K562 (cell line): ENCODE measurements around the gene FKRP. TPM values are rescaled to one million over a fixed set of nuclear protein-coding genes. Genes with fewer than 3 reads are reported as not detected.

Experiments used
- ATAC-seq: fragments of 200-7000 bp; cut with Tn5 transposase; 3 replicates; pipeline ENCODE4 v1.9.1; 2020; ENCODE audit warnings: moderate library complexity
- BruUV-seq: library from RNA; stranded (reverse); fragments of 400-500 nt; replicated peaks from 2 replicates; lab custom pipeline; 2021; lab: Mats Ljungman, UMichigan
- CTCF ChIA-PET: fragments of 300-600 bp; formaldehyde crosslinking; extraction: SDS; loops from one replicate; lab custom pipeline; 2021; ENCODE audit warnings: low intra/inter-chr PET ratio; lab: Yijun Ruan, JAX
- POLR2A ChIA-PET: fragments of 300-600, 350-650 bp; sonication (Branson Sonifier 250); formaldehyde crosslinking; extraction: SDS; loops from one replicate; lab custom pipeline; 2021; ENCODE audit warnings: antibody characterized with exemption, inconsistent platforms; lab: Yijun Ruan, JAX
- DNase-seq, 4 experiments: peaks; one replicate each; pipeline versions ENCODE4 v3.0.0 to v3.0.0-alpha.2; 2011 to 2018; ENCODE audit warnings: low spot score in 3 of 4, mixed read lengths in 3 of 4; ENCODE audit errors: extremely low read depth in 1 of 4
- FAIRE-seq: peaks from 2 replicates; lab custom pipeline; 2011; peaks lifted over from hg19 to GRCh38; lab: Jason Lieb, UNC
- H2AFZ ChIP-seq: 2 replicates; pipeline ENCODE4 v1.6.0; 2011; ENCODE audit warnings: low read depth, low read length, control low read depth, inconsistent platforms
- H3K27ac ChIP-seq: fragments of 200-600 bp; 3 replicates; pipeline ENCODE4 v1.8.0; 2011; ENCODE audit warnings: low read depth, mild to moderate bottlenecking, control low read depth, inconsistent platforms, low read length, moderate library complexity, mixed read lengths; ENCODE audit errors: extremely low read depth
- H3K27me3 ChIP-seq, 2 experiments: fragments of 300-600 bp in 1 of 2; 2 replicates in 1 of 2; 3 replicates in 1 of 2; pipeline versions ENCODE4 v1.6.0 to v1.8.0; 2011; ENCODE audit warnings: inconsistent platforms in 2 of 2, low read length in 2 of 2, mild to moderate bottlenecking in 1 of 2, mixed read lengths in 1 of 2, moderate library complexity in 1 of 2; ENCODE audit not compliant: control insufficient read depth in 2 of 2, insufficient read depth in 2 of 2
- H3K36me3 ChIP-seq: fragments of 300-600 bp; 3 replicates; pipeline ENCODE4 v1.8.0; 2011; ENCODE audit warnings: mild to moderate bottlenecking, low read length, inconsistent platforms; ENCODE audit not compliant: control insufficient read depth, insufficient read depth
- H3K4me1 ChIP-seq, 2 experiments: fragments of 200-600 bp in 1 of 2; replicated peaks in 1 of 2; 2 replicates in 1 of 2; 3 replicates in 1 of 2; pipeline versions ENCODE4 v1.5.1 to v1.8.0; 2011; ENCODE audit warnings: inconsistent platforms in 2 of 2, low read length in 2 of 2, mild to moderate bottlenecking in 1 of 2, mixed read lengths in 1 of 2, moderate library complexity in 1 of 2; ENCODE audit not compliant: control insufficient read depth in 2 of 2, insufficient read depth in 2 of 2
- H3K4me2 ChIP-seq: 2 replicates; pipeline ENCODE4 v1.6.1; 2011; ENCODE audit warnings: low read length, control low read depth, inconsistent platforms, mixed read lengths; ENCODE audit not compliant: insufficient read depth
- H3K4me3 ChIP-seq: fragments of 200-600 bp; sonication (generic), shearing (Covaris generic); 2 replicates; pipeline ENCODE4 v1.5.1; 2016; ENCODE audit warnings: control low read depth, inconsistent platforms
- H3K79me2 ChIP-seq: fragments of 200-600 bp; 3 replicates; pipeline ENCODE4 v1.8.0; 2011; ENCODE audit warnings: low read length, inconsistent platforms; ENCODE audit not compliant: control insufficient read depth, insufficient read depth
- H3K9ac ChIP-seq, 2 experiments: 2 replicates each; pipeline versions ENCODE4 v1.6.0 to v1.6.1; 2011; ENCODE audit warnings: low read depth in 2 of 2, low read length in 2 of 2, control low read depth in 1 of 2, inconsistent platforms in 1 of 2, mild to moderate bottlenecking in 1 of 2, mixed read lengths in 1 of 2; ENCODE audit not compliant: insufficient read depth in 1 of 2
- H3K9me1 ChIP-seq: one replicate; pipeline ENCODE4 v1.6.0; 2011; ENCODE audit warnings: inconsistent platforms, mild to moderate bottlenecking, low read length, moderate library complexity; ENCODE audit not compliant: control insufficient read depth, insufficient read depth
- H3K9me3 ChIP-seq: replicated peaks from 2 replicates; pipeline ENCODE4 v1.5.1; 2011; ENCODE audit warnings: low read depth, low read length, inconsistent platforms; ENCODE audit not compliant: control insufficient read depth, insufficient read depth
- H4K20me1 ChIP-seq: replicated peaks from 2 replicates; pipeline ENCODE4 v1.6.1; 2011; ENCODE audit warnings: low read length, inconsistent platforms, mixed read lengths; ENCODE audit not compliant: control insufficient read depth, insufficient read depth
- CBX2 ChIP-seq: fragments of 200-600 bp; sonication (generic); IDR thresholded peaks from one replicate; pipeline ENCODE4 v1.6.1; 2012; ENCODE audit warnings: mild to moderate bottlenecking, low read length, inconsistent platforms; ENCODE audit not compliant: insufficient read depth, poor library complexity, severe bottlenecking
- FUS ChIP-seq: fragments of 200-400 bp; formaldehyde crosslinking; optimal IDR thresholded peaks from 2 replicates; pipeline ENCODE3; 2017; ENCODE audit warnings: low read depth, low read length
- GABPB1 ChIP-seq: sonication (generic); formaldehyde crosslinking; IDR thresholded peaks from 2 replicates; pipeline ENCODE4 v1.8.0; 2022; ENCODE audit warnings: mild to moderate bottlenecking, missing genetic modification reagents
- PHB ChIP-seq: fragments of 250-450 bp; sonication (Bioruptor Pico); IDR thresholded peaks from 2 replicates; pipeline ENCODE4 v1.5.0; 2021
- PKNOX1 ChIP-seq: fragments of 450-650 bp; IDR thresholded peaks from 2 replicates; pipeline ENCODE4 v1.6.1; 2016
- PRDM10 ChIP-seq: fragments of 450-650 bp; IDR thresholded peaks from 2 replicates; pipeline ENCODE4 v1.6.1; 2018; ENCODE audit not compliant: partially characterized antibody
- SMARCB1 ChIP-seq: IDR thresholded peaks from 2 replicates; pipeline ENCODE4 v1.6.1; 2011; ENCODE audit warnings: improper control_type of control experiment, low read depth; ENCODE audit not compliant: insufficient read length
- ZNF121 ChIP-seq: sonication (generic); formaldehyde crosslinking; conservative IDR thresholded peaks from 2 replicates; pipeline ENCODE4 v1.8.0; 2022; ENCODE audit warnings: missing genetic modification reagents
- ZNF23 ChIP-seq: fragments of 250-450 bp; sonication (Bioruptor Pico); IDR thresholded peaks from 2 replicates; pipeline ENCODE4 v1.4.0; 2020; ENCODE audit warnings: mild to moderate bottlenecking
- ZNF518B ChIP-seq: fragments of 250-450 bp; sonication (Bioruptor Pico); IDR thresholded peaks from 2 replicates; pipeline ENCODE4 v1.5.0; 2021; ENCODE audit warnings: mild to moderate bottlenecking, moderate library complexity
- WGBS: fragments of 100-300 bp; shearing (Covaris generic); methylation state at CpG from one replicate; pipeline ENCODE4 v1.1.6; 2016; ENCODE audit warnings: low coverage, mixed read lengths; ENCODE audit not compliant: insufficient coverage; ENCODE audit errors: missing lambda C conversion rate; 5-methylcytosine and 5-hydroxymethylcytosine counted together
- in situ Hi-C: fragments of 300-500 bp; cut with MboI; formaldehyde crosslinking; loops from 4 replicates; pipeline ENCODE4 v1.15.0; 2018; ENCODE audit warnings: inconsistent platforms, mixed read lengths
- intact Hi-C: fragments of 100-400 bp; cut with micrococcal nuclease; formaldehyde crosslinking; loops from 2 replicates; pipeline ENCODE4 v1.14.2; 2022
- polyA plus RNA-seq, 8 experiments: library from polyadenylated mRNA; depleted of rRNA in 4 of 8; stranded (reverse) in 5 of 8; unstranded in 3 of 8; fragments of >200 nt; fragmentation: Nextera tagmentation in 2 of 8; fragmentation: Illumina TruSeq in 1 of 8; extraction: Ambion mirVana in 2 of 8; extraction: Trizol in 1 of 8; gene quantifications; 2 replicates each; pipeline versions ENCODE4 v1.2.1 to v1.2.3, GENCODE V29; 2011 to 2014; ENCODE audit warnings: inconsistent platforms in 1 of 8, missing spikeins in 1 of 8
- total RNA-seq, 7 experiments: library from RNA; depleted of rRNA in 6 of 7; stranded (reverse); fragments of >200 nt in 6 of 7; fragmentation: Illumina TruSeq in 2 of 7; extraction: Trizol in 2 of 7; gene quantifications; 2 replicates each; pipeline versions ENCODE4 v1.2.1 to v1.2.3, GENCODE V29; 2011 to 2021; ENCODE audit warnings: low replicate concordance in 1 of 7

Gene FKRP
- total and polyA plus RNA-seq, 9 of the 15 experiments (the other 6 are each of a cell fraction or from before 2014, with no cell fraction given) = 0.68 to 16.1 (median 6.5) TPM

- 55% methylated on average over 15 of the region's 17 CpGs for WGBS
- TF ChIP-seq ZNF121 = no peak
- TF ChIP-seq ZNF518B (CRISPR knock-in tag) = no peak
- peak; percentile 94 for TF ChIP-seq PKNOX1
- TF ChIP-seq PHB (CRISPR knock-in tag) = no peak
- TF ChIP-seq SMARCB1 = no peak
- TF ChIP-seq ZNF23 (CRISPR knock-in tag) = no peak
- TF ChIP-seq CBX2 = no peak
- no peak for TF ChIP-seq PRDM10
- TF ChIP-seq GABPB1 (CRISPR knock-in tag) = 0 out of 2 replicates have a peak, but pooled peaks have one; percentile 52
- TF ChIP-seq FUS = no peak
Observed at GRCh38 chr19:46718157-46718933, 27.5 kb upstream of the FKRP start.

More at GRCh38 chr19:46718157-46718933, 27.5 kb upstream of the FKRP start:
- Histone ChIP-seq H3K36me3 (peaks cover 51% of the 10 kb centered on the region; the same call in 2 of the 3 replicates), H3K4me2 (peak overlapping the region; percentile 94), H4K20me1 (peaks cover 4% of the 10 kb centered on the region; the same call in 1 of the 2 replicates), H3K9me3 (no peaks in the 10 kb centered on the region), H3K9ac (peak overlapping the region in 1 of 2 experiments; percentile 15; a peak in 2 of 4 replicates), H2AFZ (no peak overlapping the region), H3K79me2 (peaks cover 27% of the 10 kb centered on the region), H3K4me3 (no peak overlapping the region), H3K4me1 (peaks cover 22 to 74% of the 10 kb centered on the region in 2 experiments), H3K27ac (peak overlapping the region; percentile 31; the same call in 2 of the 3 replicates), H3K9me1 (no peaks in the 10 kb centered on the region), H3K27me3 (no peaks in the 10 kb centered on the region)
- FAIRE-seq (peak; percentile 63), DNase-seq (peak in 1 of 4 experiments; percentile 55), ATAC-seq (no peak)
- BruUV-seq = no TSS peak
- POLR2A ChIA-PET = interaction anchor here (0.6 to 1.1 kb wide), 5 partner anchors 8 to 108 kb away, joined by 3 to 6 read pairs (median 4); no protein-coding TSS in a partner anchor
- CTCF ChIA-PET = no interaction called here
- intact Hi-C loops = no loop called here
- in situ Hi-C loops = no loop called here
